Smooth muscle cell (in vitro differentiated cells): ENCODE data around the gene WDFY2. TPM values are rescaled to one million over a fixed set of nuclear protein-coding genes. Genes with fewer than 3 reads are reported as not detected.

Experiments used
- DNase-seq: peaks from one replicate; lab custom pipeline; 2025; ENCODE audit not compliant: unreplicated experiment; lab: John Stamatoyannopoulos, UW
- H2AFZ ChIP-seq: fragments of 200-600 bp; sonication (generic); 2 replicates; pipeline ENCODE4 v1.6.0; 2016; ENCODE audit warnings: antibody characterized with exemption, low read depth, mild to moderate bottlenecking
- H3F3A ChIP-seq: fragments of 200-600 bp; sonication (generic); 2 replicates; pipeline ENCODE4 v1.6.0; 2017; ENCODE audit warnings: antibody characterized with exemption, low read depth
- H3K27ac ChIP-seq: fragments of 200-600 bp; sonication (generic); 2 replicates; pipeline ENCODE4 v1.5.1; 2016; ENCODE audit warnings: low read depth, mild to moderate bottlenecking
- H3K27me3 ChIP-seq: fragments of 200-600 bp; sonication (generic); 2 replicates; pipeline ENCODE4 v1.6.1; 2016; ENCODE audit warnings: low read depth, mild to moderate bottlenecking
- H3K36me3 ChIP-seq: fragments of 200-600 bp; sonication (generic); 2 replicates; pipeline ENCODE4 v1.5.1; 2016; ENCODE audit warnings: low read depth
- H3K4me1 ChIP-seq: fragments of 200-600 bp; sonication (generic); 2 replicates; pipeline ENCODE4 v1.5.1; 2016; ENCODE audit warnings: low read depth
- H3K4me2 ChIP-seq: fragments of 200-600 bp; sonication (generic); 2 replicates; pipeline ENCODE4 v1.6.0; 2016; ENCODE audit warnings: mild to moderate bottlenecking
- H3K4me3 ChIP-seq: fragments of 200-600 bp; sonication (generic); 2 replicates; pipeline ENCODE4 v1.5.1; 2016; ENCODE audit warnings: mild to moderate bottlenecking
- H3K79me2 ChIP-seq: fragments of 200-600 bp; sonication (generic); 2 replicates; pipeline ENCODE4 v1.6.0; 2016; ENCODE audit warnings: low read depth, mild to moderate bottlenecking
- H3K9ac ChIP-seq: fragments of 200-600 bp; sonication (generic); 2 replicates; pipeline ENCODE4 v1.6.0; 2016; ENCODE audit warnings: low read depth
- H3K9me3 ChIP-seq: fragments of 200-600 bp; sonication (generic); replicated peaks from 2 replicates; pipeline ENCODE4 v1.5.1; 2016; ENCODE audit warnings: low read depth
- H4K20me1 ChIP-seq: fragments of 200-600 bp; sonication (generic); 2 replicates; pipeline ENCODE4 v1.6.0; 2016; ENCODE audit warnings: low read depth
- CTCF ChIP-seq: fragments of 200-600 bp; sonication (generic); IDR thresholded peaks from 2 replicates; pipeline ENCODE4 v1.5.1; 2017; ENCODE audit warnings: borderline replicate concordance, mild to moderate bottlenecking, antibody characterized with exemption; ENCODE audit not compliant: insufficient read depth, poor library complexity, severe bottlenecking
- WGBS: methylation state at CpG from one replicate; pipeline ENCODE4 v1.1.7; 2016; ENCODE audit warnings: low lambda C conversion rate; 5-methylcytosine and 5-hydroxymethylcytosine counted together
- polyA plus RNA-seq: library from polyadenylated mRNA; unstranded; fragments of >200 nt; fragmentation: Nextera tagmentation; extraction: Ambion mirVana; gene quantifications from 2 replicates; pipeline ENCODE4 v1.2.1, GENCODE V29; 2016
- total RNA-seq: library from RNA; depleted of rRNA; stranded (reverse); fragments of >200 nt; gene quantifications from 2 replicates; pipeline ENCODE4 v1.2.3, GENCODE V29; 2014

Gene WDFY2
- total and polyA plus RNA-seq, 2 experiments from 2014 or later: 6.6 to 13.7 TPM

- Histone ChIP-seq H3K27ac (no peak overlapping the region), H3K4me3 (no peak overlapping the region), H3K4me2 (no peak overlapping the region), H3K4me1 (no peaks in the 10 kb centered on the region), H3K36me3 (no peaks in the 10 kb centered on the region), H3K9me3 (no peaks in the 10 kb centered on the region), H2AFZ (no peak overlapping the region), H3F3A (peaks cover 6% of the 10 kb centered on the region), H3K79me2 (no peaks in the 10 kb centered on the region), H3K9ac (no peak overlapping the region), H4K20me1 (no peaks in the 10 kb centered on the region), H3K27me3 (no peaks in the 10 kb centered on the region)
- 90% methylated on average over 7 of the region's 7 CpGs for WGBS
- no peak for TF ChIP-seq CTCF
- DNase-seq: no peak
Measured at GRCh38 chr13:51579676-51580075, 4.6 kb upstream of the WDFY2 start.

DNA sequence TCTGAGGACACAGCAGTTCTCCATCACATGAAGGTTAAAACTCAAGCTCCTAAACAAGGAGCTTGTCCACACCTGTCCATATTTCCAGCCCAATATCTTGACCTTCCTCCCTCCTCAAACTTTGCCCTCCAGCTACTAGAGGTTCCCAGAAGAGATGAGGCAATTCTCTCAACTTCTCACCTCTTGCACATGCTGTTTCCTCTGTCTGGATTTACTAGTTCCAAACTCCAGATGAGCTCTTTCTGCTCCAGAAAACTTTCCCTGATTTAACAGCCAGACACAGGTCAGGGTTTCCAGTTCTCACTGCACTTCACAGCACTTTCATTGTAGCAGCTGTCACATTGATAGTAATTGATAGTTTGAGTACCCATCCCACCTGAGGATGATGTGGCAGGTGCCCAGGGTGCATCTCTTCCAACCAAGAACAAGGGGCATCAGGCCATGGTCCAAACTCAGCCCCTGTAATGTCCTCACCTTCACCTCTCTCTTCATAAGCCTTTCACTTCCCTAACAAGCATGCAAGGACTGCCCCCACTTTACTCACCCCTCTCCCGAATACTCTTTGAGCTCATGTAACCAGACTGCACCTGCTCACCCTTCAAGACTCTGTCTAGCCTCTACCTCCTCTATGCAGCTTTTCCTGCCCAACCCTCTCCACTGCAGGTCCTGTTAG, 3.0 kb upstream of the WDFY2 start:
- H2AFZ ChIP-seq: no peak overlapping the region
- H3K27me3 ChIP-seq: no peaks in the 10 kb centered on the region
- no peak for DNase-seq
- peaks cover 6% of the 10 kb centered on the region for H3F3A ChIP-seq
- TF ChIP-seq CTCF: no peak
- H3K27ac ChIP-seq: no peak overlapping the region
- WGBS: 92% methylated on average over 1 of the region's 1 CpG
- H3K4me1 ChIP-seq: peaks cover 8% of the 10 kb centered on the region
- H3K9ac ChIP-seq: no peak overlapping the region
- no peak overlapping the region for H3K4me3 ChIP-seq
- no peaks in the 10 kb centered on the region for H3K36me3 ChIP-seq
- no peak overlapping the region for H3K4me2 ChIP-seq
- H4K20me1 ChIP-seq: no peaks in the 10 kb centered on the region
- no peaks in the 10 kb centered on the region for H3K9me3 ChIP-seq
- peaks cover 8% of the 10 kb centered on the region for H3K79me2 ChIP-seq

GRCh38 chr13:51583469-51583874, 790 bp upstream of the WDFY2 start:
- no peaks in the 10 kb centered on the region for H3K9me3 ChIP-seq
- TF ChIP-seq CTCF: no peak
- H3K36me3 ChIP-seq: no peaks in the 10 kb centered on the region
- peak overlapping the region; percentile 82 for H3K4me2 ChIP-seq
- H3K79me2 ChIP-seq: peaks cover 30% of the 10 kb centered on the region
- H3K9ac ChIP-seq: no peak overlapping the region
- peak overlapping the region; percentile 57 for H2AFZ ChIP-seq
- no peaks in the 10 kb centered on the region for H4K20me1 ChIP-seq
- H3K27ac ChIP-seq: peak overlapping the region; percentile 47
- 34% methylated on average over 9 of the region's 9 CpGs for WGBS
- DNase-seq: no peak
- peak overlapping the region; percentile 39 for H3K4me3 ChIP-seq
- H3K4me1 ChIP-seq: peaks cover 26% of the 10 kb centered on the region
- peaks cover 6% of the 10 kb centered on the region for H3F3A ChIP-seq
- no peaks in the 10 kb centered on the region for H3K27me3 ChIP-seq
